Measurements from ENCODE around the gene CYB5RL.
A peak's percentile ranks its signal among the peaks of the same experiment; 100 is the strongest.
"Not testable (repeated sequence)": the region's sequence is repeated elsewhere in the genome, so short reads cannot be mapped to it uniquely, and the experiment has no call there.

The CYB5RL gene

GRCh38 chr1:54220004-54220811 is 20.4 kb upstream of the CYB5RL start:
- no peaks in the 10 kb centered on the region for H3K27me3 Mint-ChIP-seq (ENCODE audit: low read depth)
- H3K27ac Mint-ChIP-seq = peak overlapping the region; percentile 59
- peaks cover 35% of the 10 kb centered on the region for H3K36me3 Mint-ChIP-seq (ENCODE audit: low read depth)
- H3K4me1 Mint-ChIP-seq (ENCODE audit: low read depth) = peaks cover 10% of the 10 kb centered on the region
- no peak overlapping the region for H3K4me3 Mint-ChIP-seq
- no peaks in the 10 kb centered on the region for H3K9me3 Mint-ChIP-seq

- Mint-ChIP-seq H3K36me3 (ENCODE audit: low read depth) (peaks cover 36% of the 10 kb centered on the region), H3K27ac (peak overlapping the region; percentile 59), H3K4me3 (no peak overlapping the region), H3K4me1 (ENCODE audit: low read depth) (peaks cover 10% of the 10 kb centered on the region), H3K9me3 (no peaks in the 10 kb centered on the region), H3K27me3 (ENCODE audit: low read depth) (no peaks in the 10 kb centered on the region)
These were observed 19.8 kb upstream of the CYB5RL start for GRCh38 chr1:54219688-54220003.

- Mint-ChIP-seq H3K36me3 (ENCODE audit: low read depth) (peaks cover 40% of the 10 kb centered on the region), H3K4me3 (no peak overlapping the region), H3K27ac (peak overlapping the region; percentile 24), H3K27me3 (ENCODE audit: low read depth) (no peaks in the 10 kb centered on the region), H3K9me3 (no peaks in the 10 kb centered on the region), H3K4me1 (ENCODE audit: low read depth) (peaks cover 10% of the 10 kb centered on the region)
These were observed 19.3 kb upstream of the CYB5RL start for GRCh38 chr1:54218883-54219687.

- Mint-ChIP-seq H3K27ac (no peak overlapping the region), H3K27me3 (ENCODE audit: low read depth) (no peaks in the 10 kb centered on the region), H3K9me3 (no peaks in the 10 kb centered on the region), H3K4me3 (no peak overlapping the region), H3K4me1 (ENCODE audit: low read depth) (peaks cover 9% of the 10 kb centered on the region), H3K36me3 (ENCODE audit: low read depth) (peaks cover 65% of the 10 kb centered on the region)
These were observed 15.7 kb upstream of the CYB5RL start for GRCh38 chr1:54215523-54215922.

- Mint-ChIP-seq H3K4me1 (ENCODE audit: low read depth) (peaks cover 2% of the 10 kb centered on the region), H3K36me3 (ENCODE audit: low read depth) (peaks cover 62% of the 10 kb centered on the region)
These were observed 13.0 kb upstream of the CYB5RL start for GRCh38 chr1:54212872-54213271.

GRCh38 chr1:54207896-54208295 is 8.1 kb upstream of the CYB5RL start:
- H3K4me1 Mint-ChIP-seq (ENCODE audit: low read depth); H3K27ac Mint-ChIP-seq: not testable (repeated sequence)

More at GRCh38 chr1:54212872-54213271, 13.0 kb upstream of the CYB5RL start:
- Mint-ChIP-seq H3K27ac (no peak overlapping the region), H3K9me3 (no peaks in the 10 kb centered on the region), H3K27me3 (ENCODE audit: low read depth) (no peaks in the 10 kb centered on the region), H3K4me3 (no peak overlapping the region)

GRCh38 chr1:54207287-54207686 is 7.5 kb upstream of the CYB5RL start:
- Mint-ChIP-seq H3K4me1 (ENCODE audit: low read depth) (peaks cover 12% of the 10 kb centered on the region), H3K4me3 (no peak overlapping the region), H3K9me3 (no peaks in the 10 kb centered on the region), H3K36me3 (ENCODE audit: low read depth) (peaks cover 53% of the 10 kb centered on the region), H3K27me3 (ENCODE audit: low read depth) (no peaks in the 10 kb centered on the region), H3K27ac (no peak overlapping the region)

More at GRCh38 chr1:54207896-54208295, 8.1 kb upstream of the CYB5RL start:
- not testable (repeated sequence) for H3K9me3 Mint-ChIP-seq; H3K27me3 Mint-ChIP-seq (ENCODE audit: low read depth); H3K4me3 Mint-ChIP-seq
- peaks cover 54% of the 10 kb centered on the region for H3K36me3 Mint-ChIP-seq (ENCODE audit: low read depth)

- H3K9me3 Mint-ChIP-seq = no peaks in the 10 kb centered on the region
- H3K27me3 Mint-ChIP-seq (ENCODE audit: low read depth) = no peaks in the 10 kb centered on the region
- peaks cover 40% of the 10 kb centered on the region for H3K36me3 Mint-ChIP-seq (ENCODE audit: low read depth)
- H3K27ac Mint-ChIP-seq = no peak overlapping the region
- no peak overlapping the region for H3K4me3 Mint-ChIP-seq
- H3K4me1 Mint-ChIP-seq (ENCODE audit: low read depth) = peaks cover 31% of the 10 kb centered on the region
These were observed 4.4 kb upstream of the CYB5RL start for GRCh38 chr1:54204199-54204598.

- Mint-ChIP-seq H3K36me3 (ENCODE audit: low read depth) (peaks cover 23% of the 10 kb centered on the region), H3K9me3 (no peaks in the 10 kb centered on the region), H3K4me3 (peak overlapping the region; percentile 91), H3K27ac (peak overlapping the region; percentile 86), H3K4me1 (ENCODE audit: low read depth) (peaks cover 33% of the 10 kb centered on the region), H3K27me3 (ENCODE audit: low read depth) (no peaks in the 10 kb centered on the region)
These were observed 728 bp upstream of the CYB5RL start for GRCh38 chr1:54200519-54200997.

GRCh38 chr1:54199151-54199764 is 572 bp downstream of the CYB5RL start:
- Mint-ChIP-seq H3K9me3 (no peaks in the 10 kb centered on the region), H3K27me3 (ENCODE audit: low read depth) (no peaks in the 10 kb centered on the region), H3K4me1 (ENCODE audit: low read depth) (peaks cover 31% of the 10 kb centered on the region), H3K4me3 (peak overlapping the region; percentile 91), H3K36me3 (ENCODE audit: low read depth) (peaks cover 17% of the 10 kb centered on the region), H3K27ac (peak overlapping the region; percentile 86)

GRCh38 chr1:54193453-54193852 is 6.4 kb downstream of the CYB5RL start:
- H3K4me1 Mint-ChIP-seq (ENCODE audit: low read depth) = no peaks in the 10 kb centered on the region
- peaks cover 1% of the 10 kb centered on the region for H3K36me3 Mint-ChIP-seq (ENCODE audit: low read depth)
- no peak overlapping the region for H3K4me3 Mint-ChIP-seq
- no peaks in the 10 kb centered on the region for H3K27me3 Mint-ChIP-seq (ENCODE audit: low read depth)
- H3K9me3 Mint-ChIP-seq = no peaks in the 10 kb centered on the region
- H3K27ac Mint-ChIP-seq = no peak overlapping the region

GRCh38 chr1:54191525-54191924 is 8.3 kb downstream of the CYB5RL start:
- Mint-ChIP-seq H3K36me3 (ENCODE audit: low read depth) (peaks cover 5% of the 10 kb centered on the region), H3K4me3 (no peak overlapping the region)

GRCh38 chr1:54190526-54190925 is 9.3 kb downstream of the CYB5RL start:
- H3K27ac Mint-ChIP-seq = no peak overlapping the region
- H3K9me3 Mint-ChIP-seq = no peaks in the 10 kb centered on the region
- no peak overlapping the region for H3K4me3 Mint-ChIP-seq
- peaks cover 9% of the 10 kb centered on the region for H3K36me3 Mint-ChIP-seq (ENCODE audit: low read depth)
- H3K4me1 Mint-ChIP-seq (ENCODE audit: low read depth) = no peaks in the 10 kb centered on the region
- H3K27me3 Mint-ChIP-seq (ENCODE audit: low read depth) = no peaks in the 10 kb centered on the region

More at GRCh38 chr1:54191525-54191924, 8.3 kb downstream of the CYB5RL start:
- no peaks in the 10 kb centered on the region for H3K27me3 Mint-ChIP-seq (ENCODE audit: low read depth)
- no peaks in the 10 kb centered on the region for H3K4me1 Mint-ChIP-seq (ENCODE audit: low read depth)
- H3K27ac Mint-ChIP-seq = no peak overlapping the region
- H3K9me3 Mint-ChIP-seq = no peaks in the 10 kb centered on the region

- no peak overlapping the region for H3K27ac Mint-ChIP-seq
- no peaks in the 10 kb centered on the region for H3K4me1 Mint-ChIP-seq (ENCODE audit: low read depth)
- H3K9me3 Mint-ChIP-seq = no peaks in the 10 kb centered on the region
- H3K27me3 Mint-ChIP-seq (ENCODE audit: low read depth) = no peaks in the 10 kb centered on the region
- H3K36me3 Mint-ChIP-seq (ENCODE audit: low read depth) = peaks cover 7% of the 10 kb centered on the region
- no peak overlapping the region for H3K4me3 Mint-ChIP-seq
These were observed 11.5 kb downstream of the CYB5RL start for GRCh38 chr1:54188291-54188690.

Data from T-helper 1 cell treated with Interleukin-12 subunit alpha and Interleukin-12 subunit beta and Interleukin-4 antibody, amounts not matched to agents 30 μg/mL and 1 μg/mL, for 36 hours (primary cell).